WERI-Rb-1 (cell line): ENCODE results near the gene C5orf47.

Experiments
- DNase-seq: peaks from one replicate; pipeline ENCODE4 v3.0.0-alpha.2; 2020
- H3K27ac ChIP-seq: fragments of 250-450 bp; sonication (Bioruptor Pico); 2 replicates; pipeline ENCODE4 v1.5.1; 2020; ENCODE audit warnings: mild to moderate bottlenecking, moderate library complexity
- H3K27me3 ChIP-seq: fragments of 250-450 bp; sonication (Bioruptor Pico); 2 replicates; pipeline ENCODE4 v1.5.1; 2021; ENCODE audit warnings: mild to moderate bottlenecking, low read depth, moderate library complexity; ENCODE audit not compliant: insufficient read depth, severe bottlenecking
- H3K36me3 ChIP-seq: fragments of 250-450 bp; sonication (Bioruptor Pico); 2 replicates; pipeline ENCODE4 v1.5.1; 2020; ENCODE audit warnings: mild to moderate bottlenecking, moderate library complexity
- H3K4me3 ChIP-seq: 2 replicates; pipeline ENCODE4 v1.5.1; 2011; ENCODE audit warnings: low read depth, mild to moderate bottlenecking, control low read depth, low read length
- H3K9me3 ChIP-seq: fragments of 250-450 bp; sonication (Bioruptor Pico); 2 replicates; pipeline ENCODE4 v1.5.1; 2021; ENCODE audit warnings: mild to moderate bottlenecking, moderate library complexity; ENCODE audit not compliant: severe bottlenecking
- TF ChIP-seq, protein P1 (sequence below): IDR thresholded peaks from 2 replicates; pipeline ENCODE4 v1.5.1; 2011; ENCODE audit warnings: low read depth, mild to moderate bottlenecking, control low read depth, inconsistent platforms, low read length

Gene C5orf47

DNA sequence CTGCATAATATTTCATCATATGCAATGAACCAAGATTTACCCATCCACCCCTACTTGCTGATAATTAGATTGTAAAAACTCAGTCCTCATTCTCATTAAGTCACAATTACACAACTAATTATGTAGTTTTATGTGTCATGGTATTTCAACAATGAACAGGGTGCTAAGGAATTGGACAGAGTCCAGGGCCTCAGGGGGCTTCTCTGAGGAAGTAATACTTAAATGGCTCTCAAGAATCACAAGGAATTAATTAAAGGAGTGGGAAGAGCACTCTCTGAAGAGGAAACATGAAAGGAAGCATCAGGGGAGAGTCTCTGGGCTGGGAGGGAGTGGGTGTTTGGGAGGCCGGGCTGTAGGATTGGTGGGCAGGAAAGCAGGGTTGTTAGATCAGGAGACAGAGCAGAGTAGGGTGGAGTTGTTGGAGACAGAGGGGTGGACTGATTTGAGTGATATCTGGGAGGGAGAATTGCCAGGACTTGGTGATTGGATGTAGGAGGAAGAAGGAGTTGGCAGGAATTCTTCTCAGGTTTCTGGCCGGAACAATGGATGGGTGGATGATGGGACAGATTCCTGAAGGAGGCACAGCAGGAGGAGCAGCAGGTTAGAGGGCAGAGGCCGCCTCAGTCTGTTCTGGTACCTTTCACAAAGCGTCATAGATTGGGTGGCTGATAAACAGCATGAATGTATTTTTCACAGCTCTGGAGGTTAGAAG, 33.6 kb downstream of the C5orf47 start:
- Histone ChIP-seq H3K36me3 (no peaks in the 10 kb centered on the region), H3K4me3 (no peak overlapping the region), H3K27me3 (peaks cover 47% of the 10 kb centered on the region), H3K27ac (no peak overlapping the region), H3K9me3 (no peaks in the 10 kb centered on the region)
- no peak for DNase-seq
- TF ChIP-seq, protein P1, sequence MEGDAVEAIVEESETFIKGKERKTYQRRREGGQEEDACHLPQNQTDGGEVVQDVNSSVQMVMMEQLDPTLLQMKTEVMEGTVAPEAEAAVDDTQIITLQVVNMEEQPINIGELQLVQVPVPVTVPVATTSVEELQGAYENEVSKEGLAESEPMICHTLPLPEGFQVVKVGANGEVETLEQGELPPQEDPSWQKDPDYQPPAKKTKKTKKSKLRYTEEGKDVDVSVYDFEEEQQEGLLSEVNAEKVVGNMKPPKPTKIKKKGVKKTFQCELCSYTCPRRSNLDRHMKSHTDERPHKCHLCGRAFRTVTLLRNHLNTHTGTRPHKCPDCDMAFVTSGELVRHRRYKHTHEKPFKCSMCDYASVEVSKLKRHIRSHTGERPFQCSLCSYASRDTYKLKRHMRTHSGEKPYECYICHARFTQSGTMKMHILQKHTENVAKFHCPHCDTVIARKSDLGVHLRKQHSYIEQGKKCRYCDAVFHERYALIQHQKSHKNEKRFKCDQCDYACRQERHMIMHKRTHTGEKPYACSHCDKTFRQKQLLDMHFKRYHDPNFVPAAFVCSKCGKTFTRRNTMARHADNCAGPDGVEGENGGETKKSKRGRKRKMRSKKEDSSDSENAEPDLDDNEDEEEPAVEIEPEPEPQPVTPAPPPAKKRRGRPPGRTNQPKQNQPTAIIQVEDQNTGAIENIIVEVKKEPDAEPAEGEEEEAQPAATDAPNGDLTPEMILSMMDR: no peak

DNA sequence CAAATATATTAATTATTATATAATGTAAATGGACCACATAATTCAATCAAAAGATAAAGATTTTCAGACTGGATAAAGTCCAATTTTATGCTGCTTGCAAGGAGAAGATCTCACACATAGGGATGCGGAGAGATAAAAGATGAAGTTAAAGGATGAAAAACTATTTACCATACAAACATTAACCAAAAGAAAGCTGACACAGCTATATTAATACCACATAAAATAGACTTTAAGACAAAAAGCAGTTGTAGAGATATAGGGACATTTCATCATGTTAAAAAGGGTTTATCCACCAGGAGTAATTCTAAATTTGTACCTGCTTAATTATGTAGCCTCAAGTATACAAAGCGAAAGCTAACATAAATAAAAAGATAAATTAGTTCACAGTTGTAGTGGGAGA, 41.3 kb downstream of the C5orf47 start:
- TF ChIP-seq, protein P1: no peak
- Histone ChIP-seq H3K27me3 (peaks cover 44% of the 10 kb centered on the region), H3K9me3 (peaks cover 10% of the 10 kb centered on the region), H3K4me3 (no peak overlapping the region), H3K36me3 (no peaks in the 10 kb centered on the region), H3K27ac (no peak overlapping the region)
- DNase-seq: no peak

DNA sequence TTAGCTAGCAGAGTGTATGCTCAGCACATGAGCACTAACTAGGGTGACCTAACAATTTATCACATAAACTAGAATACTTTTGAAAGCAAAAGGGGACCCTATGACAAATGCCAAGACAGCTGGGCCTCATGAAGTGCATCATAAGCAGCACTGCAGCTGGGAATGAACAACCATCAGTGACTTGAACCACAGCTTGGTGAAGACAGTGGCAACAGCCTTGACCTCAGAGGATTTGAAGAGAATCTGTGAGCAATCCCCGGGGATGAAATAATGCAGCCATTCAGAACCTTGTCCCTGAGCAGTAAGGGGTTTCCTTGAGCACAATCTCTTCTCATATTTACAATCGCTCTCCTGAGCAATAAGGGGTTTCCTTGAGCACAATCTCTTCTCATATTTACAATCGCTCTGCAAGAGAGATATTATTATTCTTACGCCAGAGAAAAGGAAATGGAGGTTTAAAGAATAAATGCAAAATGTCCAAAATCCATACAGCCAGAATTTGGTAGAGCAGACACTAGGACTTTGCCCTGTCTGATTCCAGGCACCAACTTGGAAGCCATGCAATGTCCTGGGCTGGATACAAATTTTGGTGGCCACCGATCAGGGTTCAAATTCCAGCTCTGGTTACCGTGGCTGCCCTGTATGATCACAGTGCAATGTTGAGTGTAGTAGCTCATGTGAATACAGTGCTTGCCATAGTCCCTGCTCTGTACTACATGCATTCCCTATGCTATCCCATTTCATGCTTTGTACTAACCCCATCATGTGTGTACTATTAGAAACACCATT, 55.7 kb downstream of the C5orf47 start:
- no peak overlapping the region for H3K27ac ChIP-seq
- no peak for DNase-seq
- TF ChIP-seq, protein P1: no peak

DNA sequence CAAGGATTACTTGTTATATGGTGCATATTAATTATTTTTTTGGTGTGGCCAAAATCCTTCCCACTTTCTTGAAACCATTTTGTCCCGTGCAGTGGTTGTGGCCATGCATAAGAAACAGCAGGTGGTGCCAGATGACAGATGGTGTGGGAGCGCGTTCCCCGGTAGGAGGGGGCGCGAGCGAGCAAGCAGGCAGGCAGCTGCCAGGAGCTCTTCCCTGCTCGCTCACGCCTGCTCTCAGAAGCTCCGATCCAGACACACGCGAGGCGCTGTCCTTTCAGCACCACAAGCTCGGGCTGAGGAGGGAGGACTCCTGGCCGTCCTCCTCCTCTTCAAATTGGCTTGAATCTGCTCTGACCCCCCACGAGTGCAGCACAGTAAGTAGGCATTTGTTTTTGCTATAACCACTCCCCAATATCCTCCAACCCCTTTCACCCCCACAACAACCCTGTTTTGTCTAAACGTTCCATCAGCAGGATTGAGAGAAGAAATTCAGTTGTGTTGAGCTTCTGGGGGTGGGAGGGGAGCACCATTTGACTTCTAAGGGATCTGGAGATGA, 56.6 kb downstream of the C5orf47 start, which contains the start of gene NSG2:
TSS of gene NSG2 (plus strand) at position 237 of the 556 bp plus-strand sequence. CDS start 1,050 bp downstream, outside the sequence.
- H3K27ac ChIP-seq: no peak within 1 kb of the TSS
- no peaks in the 10 kb centered on the region for H3K9me3 ChIP-seq
- H3K27me3 ChIP-seq: peaks cover 27% of the 10 kb centered on the region
- TF ChIP-seq, protein P1: peak; percentile 93
- H3K4me3 ChIP-seq: peak within 1 kb of the TSS; percentile 33
- DNase-seq: peak; percentile 87
- no peaks in the 10 kb centered on the region for H3K36me3 ChIP-seq

More for the DNA sequence above, 55.7 kb downstream of the C5orf47 start:
- Histone ChIP-seq H3K9me3 (no peaks in the 10 kb centered on the region), H3K27me3 (peaks cover 31% of the 10 kb centered on the region), H3K36me3 (no peaks in the 10 kb centered on the region), H3K4me3 (no peak overlapping the region)

GRCh38 chr5:174046558-174046957, 57.6 kb downstream of the C5orf47 start:
- Histone ChIP-seq H3K27ac (no peak overlapping the region), H3K27me3 (peaks cover 27% of the 10 kb centered on the region), H3K4me3 (no peak overlapping the region), H3K9me3 (no peaks in the 10 kb centered on the region), H3K36me3 (no peaks in the 10 kb centered on the region)
- no peak for DNase-seq
- TF ChIP-seq, protein P1: no peak
